PFSK-1 (cell line): ENCODE data around the gene ANXA7.

ENCODE experiments used
- FOXP2 ChIP-seq: optimal IDR thresholded peaks from 2 replicates; pipeline ENCODE3; 2011; ENCODE audit warnings: borderline replicate concordance, control low read depth, inconsistent platforms; ENCODE audit not compliant: insufficient read depth; ENCODE audit errors: extremely low read length, extremely low read depth
- POLR2AphosphoS5 ChIP-seq: IDR thresholded peaks from 2 replicates; pipeline ENCODE4 v1.6.1; 2012; ENCODE audit warnings: low read depth, mild to moderate bottlenecking, control low read depth, low read length, moderate library complexity
- REST ChIP-seq, 2 experiments: IDR thresholded peaks; 2 replicates each; pipeline versions ENCODE4 v1.6.1 to v1.8.0; 2011 to 2012; ENCODE audit warnings: low read depth in 2 of 2, low read length in 2 of 2, control low read depth in 1 of 2, inconsistent platforms in 1 of 2, mild to moderate bottlenecking in 1 of 2, moderate library complexity in 1 of 2; ENCODE audit not compliant: insufficient read depth in 1 of 2
- SIN3A ChIP-seq: IDR thresholded peaks from 2 replicates; pipeline ENCODE4 v1.6.1; 2012; ENCODE audit warnings: mild to moderate bottlenecking, low read length, moderate library complexity, borderline replicate concordance; ENCODE audit not compliant: insufficient read depth
- TAF1 ChIP-seq: IDR thresholded peaks from 2 replicates; pipeline ENCODE4 v1.6.1; 2012; ENCODE audit warnings: low read length, control low read depth, borderline replicate concordance; ENCODE audit not compliant: insufficient read depth

The ANXA7 gene

GRCh38 chr10:73432646-73433537 is 19.0 kb upstream of the ANXA7 start:
- TF ChIP-seq POLR2AphosphoS5 (no peak), SIN3A (no peak), TAF1 (no peak), REST (IDR thresholded peaks at IDR 0.05; ENCODE audit: insufficient read depth in 1 of 2, low read depth in 2 of 2, low read length in 2 of 2) (no peak), FOXP2 (no peak)

- no peak for TF ChIP-seq REST (IDR thresholded peaks at IDR 0.05; ENCODE audit: insufficient read depth in 1 of 2, low read depth in 2 of 2, low read length in 2 of 2)
- TF ChIP-seq SIN3A: no peak
Measured at GRCh38 chr10:73426318-73426717, 12.5 kb upstream of the ANXA7 start.

GRCh38 chr10:73424478-73424877 is 10.6 kb upstream of the ANXA7 start:
- no peak for TF ChIP-seq REST (IDR thresholded peaks at IDR 0.05; ENCODE audit: insufficient read depth in 1 of 2, low read depth in 2 of 2, low read length in 2 of 2)
- TF ChIP-seq POLR2AphosphoS5: no peak
- no peak for TF ChIP-seq TAF1
- no peak for TF ChIP-seq SIN3A
- TF ChIP-seq FOXP2: no peak

GRCh38 chr10:73423309-73423708 is 9.5 kb upstream of the ANXA7 start:
- no peak for TF ChIP-seq SIN3A
- no peak for TF ChIP-seq TAF1
- TF ChIP-seq REST (IDR thresholded peaks at IDR 0.05; ENCODE audit: insufficient read depth in 1 of 2, low read depth in 2 of 2, low read length in 2 of 2): no peak
- no peak for TF ChIP-seq POLR2AphosphoS5
- no peak for TF ChIP-seq FOXP2
